HG03571 (cell line): ENCODE data around the gene LYRM7.
"Not testable (repeated sequence)": the region's sequence is repeated elsewhere in the genome, so short reads cannot be mapped to it uniquely, and the experiment has no call there.

ENCODE experiments used
- ATAC-seq: cut with Tn5 transposase; IDR thresholded peaks from one replicate; pipeline ENCODE4 v1.9.1; 2021; ENCODE audit not compliant: unreplicated experiment

LYRM7 gene

DNA sequence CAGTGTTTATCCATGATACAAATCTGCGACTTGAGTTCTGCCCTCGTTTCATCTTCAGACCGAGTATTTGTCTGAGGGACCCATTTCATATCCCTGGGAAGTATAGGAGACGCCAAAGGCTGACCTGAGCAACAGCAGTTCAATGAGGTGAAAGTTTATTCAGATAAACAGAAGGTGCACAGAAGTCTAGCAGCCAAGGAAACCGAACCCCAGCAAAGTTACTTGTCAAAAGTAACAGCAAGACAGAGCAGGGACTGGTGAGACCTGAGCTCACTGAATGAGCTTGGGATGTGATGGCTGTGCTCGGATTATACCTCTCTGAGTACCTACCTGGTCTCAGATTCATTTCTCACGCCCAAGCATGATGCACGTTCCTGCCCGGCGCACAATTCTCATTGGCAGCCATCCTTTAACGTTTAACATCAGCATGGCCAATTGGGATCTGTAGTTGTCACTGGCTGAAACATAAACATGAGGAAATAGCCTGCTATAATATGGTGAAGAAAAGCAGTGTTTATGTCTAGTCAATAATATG, 599 bp downstream of the LYRM7 start:
- ATAC-seq, result no peak

DNA sequence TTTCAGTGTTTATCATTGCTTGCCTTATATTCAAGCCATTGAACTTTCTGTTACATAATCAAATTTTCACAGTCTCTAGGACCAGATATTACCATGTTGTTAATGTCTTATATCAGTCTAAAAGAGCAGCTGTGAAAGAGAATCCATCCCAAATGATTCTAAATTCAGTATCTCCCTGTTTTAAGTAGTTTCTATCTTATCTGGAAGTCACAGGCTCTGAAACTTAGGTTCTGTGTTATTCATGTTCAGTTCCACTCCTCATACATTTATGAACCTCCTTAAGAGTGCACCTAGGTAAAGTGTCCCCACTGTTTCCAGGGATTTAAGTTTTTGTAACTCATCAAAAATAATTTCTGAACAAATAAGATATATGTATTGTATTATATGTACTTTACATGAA, 9.7 kb downstream of the LYRM7 start:
- no peak for ATAC-seq

DNA sequence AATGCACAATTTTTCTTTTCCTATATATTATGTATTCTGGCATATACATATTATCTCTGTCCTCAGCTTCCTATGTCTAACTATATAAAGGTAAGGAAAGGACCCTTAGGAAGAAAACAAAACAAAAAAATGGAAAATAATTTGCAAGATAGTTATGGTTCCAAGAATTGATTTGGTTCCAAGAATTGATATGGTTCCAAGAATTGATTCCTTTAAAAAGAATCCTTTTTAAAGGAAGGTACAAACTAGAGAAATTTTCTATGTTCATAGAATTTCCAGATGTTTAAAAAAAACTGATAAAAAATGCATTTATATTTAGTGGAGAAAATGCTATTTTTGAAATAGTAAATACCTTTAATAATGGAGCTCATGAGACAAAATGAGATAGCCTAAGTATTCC, 12.1 kb downstream of the LYRM7 start:
- ATAC-seq, result no peak

DNA sequence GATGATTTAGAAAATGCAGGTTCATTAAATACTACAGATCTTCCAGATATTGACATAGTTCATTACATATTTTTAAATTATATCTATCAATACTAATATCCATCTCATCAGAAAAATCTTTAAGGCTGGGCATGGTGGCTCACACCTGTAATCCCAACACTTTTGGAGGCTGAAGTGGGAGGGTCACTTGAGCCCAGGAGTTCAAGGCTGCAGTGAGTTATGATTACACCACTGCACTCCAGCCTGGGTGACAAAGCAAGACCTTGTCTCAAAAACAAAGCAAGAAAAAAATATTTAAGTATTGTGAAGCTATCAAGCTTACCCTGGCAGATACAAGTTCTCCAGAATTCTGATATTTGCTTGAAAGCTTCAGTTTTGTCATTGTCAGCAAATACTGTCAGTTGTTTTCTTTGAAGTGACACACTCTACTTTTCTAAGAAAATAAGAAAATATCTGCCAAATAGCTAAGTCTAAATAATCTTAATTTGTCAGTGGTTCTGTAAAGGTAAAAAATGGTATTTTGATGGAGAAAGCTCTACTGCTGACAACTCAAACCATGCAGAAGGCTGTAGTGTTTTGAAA, 14.9 kb downstream of the LYRM7 start:
- no peak for ATAC-seq

DNA sequence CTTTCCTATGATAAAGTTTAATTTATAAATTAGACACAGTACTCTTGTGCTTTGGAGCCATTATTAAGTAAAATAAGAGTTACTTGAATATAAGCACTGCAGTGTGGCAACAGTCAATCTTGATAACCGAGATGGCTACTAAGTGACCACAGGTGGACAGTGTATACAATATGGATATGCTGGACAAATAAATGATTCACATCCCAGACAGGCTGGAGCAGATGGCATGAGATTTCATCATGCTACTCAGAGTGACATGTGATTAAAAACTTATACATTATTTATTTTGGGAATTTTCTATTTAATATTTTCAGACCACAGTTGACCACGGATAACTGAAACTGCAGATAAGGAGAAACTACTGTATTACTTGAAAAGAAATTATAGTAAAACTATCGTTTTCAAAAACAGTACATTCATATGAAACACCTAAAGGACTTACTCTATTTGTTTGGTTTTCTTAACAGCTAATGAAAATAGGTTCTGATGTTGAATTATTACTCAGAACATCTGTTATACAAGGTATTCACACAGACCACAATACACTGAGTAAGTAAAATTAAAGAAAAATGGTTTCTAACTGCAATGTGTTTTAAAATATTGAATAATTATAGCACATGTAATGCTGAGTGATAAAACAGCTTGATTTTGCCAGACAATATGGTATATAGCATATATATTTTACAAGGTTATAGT, 16.0 kb downstream of the LYRM7 start:
- ATAC-seq, result no peak

DNA sequence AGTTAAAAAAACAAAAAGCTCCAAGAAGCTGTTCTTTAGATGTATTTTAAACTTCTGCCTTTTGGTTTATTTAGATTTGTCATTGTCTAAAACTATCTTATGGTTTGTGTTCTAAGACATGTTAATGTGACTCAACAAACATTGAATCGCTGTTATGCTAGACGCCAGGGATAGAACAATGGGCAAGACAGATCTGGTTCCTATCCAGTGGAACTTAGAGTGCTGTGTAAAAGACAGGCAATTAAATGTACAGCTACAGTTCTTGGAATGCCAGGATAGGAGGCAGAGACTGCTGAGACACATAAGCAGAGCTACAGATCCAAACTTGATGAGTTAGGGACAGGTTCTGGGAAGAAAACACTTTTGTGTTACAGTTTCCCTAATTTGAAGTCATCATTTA, 22.4 kb downstream of the LYRM7 start:
- ATAC-seq, result no peak

DNA sequence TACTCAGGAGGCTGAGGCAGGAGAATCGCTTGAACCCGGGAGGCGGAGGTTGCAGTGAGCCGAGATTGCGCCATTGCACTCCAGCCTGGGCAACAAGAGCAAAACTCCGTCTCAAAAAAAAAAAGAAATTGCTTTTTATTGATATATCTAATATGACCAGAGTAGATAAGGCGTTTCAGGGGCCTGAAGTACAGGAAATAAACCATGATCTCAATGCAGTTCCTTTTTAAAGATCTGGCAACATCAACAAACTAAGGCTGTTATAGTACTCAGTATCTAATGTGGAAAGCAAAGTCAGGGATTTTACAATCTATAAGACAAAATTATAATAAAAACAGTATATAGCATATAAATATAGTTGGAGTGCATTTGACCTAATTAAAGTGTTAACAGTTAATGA, 23.2 kb downstream of the LYRM7 start:
- ATAC-seq, result not testable (repeated sequence)

DNA sequence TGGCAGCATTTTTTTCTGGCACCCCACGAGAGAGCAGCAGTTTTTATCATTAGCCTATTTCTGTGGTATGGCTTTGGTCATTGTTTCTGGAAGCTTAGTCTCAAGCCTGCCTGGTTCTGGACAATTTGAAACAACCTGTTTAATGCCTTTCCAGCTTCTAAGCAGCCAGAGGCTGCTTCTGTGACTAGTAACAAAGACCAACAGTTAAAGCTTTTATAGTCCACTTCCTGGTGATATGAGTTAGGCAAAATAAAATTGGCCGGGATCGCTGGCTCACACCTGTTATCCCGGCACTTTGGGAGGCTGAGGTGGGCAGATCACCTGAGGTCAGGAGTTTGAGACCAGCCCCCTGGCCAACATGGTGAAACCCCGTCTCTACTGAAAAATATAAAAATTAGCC, 24.0 kb downstream of the LYRM7 start:
- no peak for ATAC-seq

DNA sequence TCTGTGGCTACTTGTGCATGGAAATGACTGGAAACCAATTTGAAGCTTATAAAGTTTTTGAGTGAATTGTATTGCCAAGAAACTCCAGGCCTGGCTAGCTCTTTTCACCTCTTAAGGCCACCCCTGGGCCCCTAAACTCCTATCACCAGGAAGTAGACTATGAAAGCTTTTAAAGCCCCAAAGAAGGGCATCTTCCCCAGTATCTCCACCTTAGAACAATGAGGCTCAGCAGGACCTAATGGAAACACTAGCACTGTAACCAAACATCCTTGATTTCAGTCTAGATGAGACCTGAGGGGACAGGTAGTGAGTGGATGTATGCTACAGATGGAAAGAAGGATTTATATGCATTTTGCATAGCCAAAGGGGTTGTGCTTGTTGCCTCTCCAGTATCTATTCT, 25.0 kb downstream of the LYRM7 start:
- ATAC-seq, result no peak

DNA sequence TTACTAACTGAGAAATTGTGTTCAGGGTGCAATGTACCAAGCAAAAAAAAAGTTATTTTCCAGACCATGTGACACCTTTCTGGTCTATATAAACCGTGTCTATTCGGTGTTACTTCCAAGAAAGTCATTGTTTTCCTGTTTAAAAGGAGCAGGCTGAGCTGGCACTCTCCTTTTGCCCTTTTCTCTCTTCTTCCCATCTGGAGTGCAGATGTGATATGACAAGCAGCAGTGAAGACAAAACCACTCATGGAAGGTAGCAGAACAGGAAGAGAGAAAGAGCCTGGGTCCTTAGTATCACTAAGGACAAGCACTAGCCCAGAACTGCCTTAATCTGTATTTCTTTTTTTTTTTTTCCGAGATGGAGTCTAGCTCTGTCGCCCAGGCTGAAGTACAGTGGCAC, 25.6 kb downstream of the LYRM7 start:
- ATAC-seq, result no peak

DNA sequence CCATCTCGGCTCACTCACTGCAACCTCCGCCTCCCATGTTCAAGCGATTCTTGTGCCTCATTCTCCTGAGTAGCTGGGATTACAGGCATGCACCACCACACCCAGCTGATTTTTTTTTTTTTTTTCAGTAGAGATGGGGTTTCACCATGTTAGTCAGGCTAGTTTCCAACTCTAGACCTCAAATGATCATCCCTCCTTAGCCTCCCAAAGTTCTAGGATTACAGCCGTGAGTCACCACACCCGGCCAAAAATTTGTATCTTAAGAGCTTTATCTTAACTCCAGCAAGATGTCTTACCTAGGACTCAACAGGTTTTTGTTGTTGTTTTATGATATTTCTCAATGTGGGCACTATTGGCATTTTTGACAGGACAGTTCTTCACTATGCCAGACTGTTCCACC, 27.9 kb downstream of the LYRM7 start:
- ATAC-seq, result no peak

DNA sequence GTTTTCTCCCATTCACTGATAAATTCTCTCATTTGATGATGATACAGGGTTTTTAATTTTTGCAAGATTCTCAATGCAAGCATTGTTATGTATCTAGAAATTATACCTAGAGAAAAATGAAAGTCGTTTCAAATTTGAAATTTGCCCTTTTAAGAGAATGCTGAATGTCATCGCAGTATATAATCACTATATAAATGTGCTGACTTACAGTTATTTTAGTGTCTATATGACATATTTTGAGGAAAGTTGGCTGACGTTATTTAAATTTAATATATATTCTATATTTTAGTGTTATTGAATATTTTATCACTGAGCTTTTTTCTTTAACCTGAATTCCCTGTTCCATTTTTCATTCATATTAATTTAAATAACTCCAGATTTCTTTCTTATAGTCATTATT, 29.8 kb downstream of the LYRM7 start:
- no peak for ATAC-seq

DNA sequence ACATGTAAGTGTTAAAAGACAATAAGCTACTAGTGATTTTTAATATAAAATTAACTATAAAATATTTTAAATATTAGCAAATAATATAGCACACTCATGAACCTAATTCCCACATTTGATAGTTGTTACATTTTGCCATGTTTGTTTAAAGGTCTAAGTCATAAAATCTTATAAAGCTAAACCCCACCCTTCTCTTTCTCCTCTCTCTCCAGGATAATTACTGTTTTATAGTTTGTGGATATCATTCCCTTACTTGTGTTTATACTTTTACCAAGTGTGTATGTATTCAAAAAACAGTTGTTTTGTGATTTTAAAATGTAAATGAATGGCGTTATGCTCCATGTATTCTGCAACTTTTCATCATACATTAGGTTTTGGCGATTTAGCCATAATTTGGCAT, 34.2 kb downstream of the LYRM7 start:
- no peak for ATAC-seq

DNA sequence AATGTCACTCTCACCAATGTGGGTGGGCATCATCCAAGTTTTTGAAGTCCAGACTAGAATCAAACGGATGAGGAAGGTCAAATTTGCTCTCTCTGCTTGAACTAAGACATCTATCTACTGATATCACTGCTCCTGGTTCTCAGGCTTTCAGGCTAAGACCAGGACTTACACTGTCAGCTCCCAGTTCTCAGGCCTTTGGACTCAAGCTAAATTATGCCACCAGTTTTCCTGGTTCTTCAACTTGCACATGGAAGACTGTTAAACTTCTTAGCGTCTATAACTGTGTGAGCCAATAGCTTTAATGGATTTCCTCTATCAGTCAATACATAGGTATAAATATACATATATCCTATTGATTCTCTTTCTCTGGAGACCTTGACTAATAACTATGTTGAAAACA, 35.3 kb downstream of the LYRM7 start:
- no peak for ATAC-seq

DNA sequence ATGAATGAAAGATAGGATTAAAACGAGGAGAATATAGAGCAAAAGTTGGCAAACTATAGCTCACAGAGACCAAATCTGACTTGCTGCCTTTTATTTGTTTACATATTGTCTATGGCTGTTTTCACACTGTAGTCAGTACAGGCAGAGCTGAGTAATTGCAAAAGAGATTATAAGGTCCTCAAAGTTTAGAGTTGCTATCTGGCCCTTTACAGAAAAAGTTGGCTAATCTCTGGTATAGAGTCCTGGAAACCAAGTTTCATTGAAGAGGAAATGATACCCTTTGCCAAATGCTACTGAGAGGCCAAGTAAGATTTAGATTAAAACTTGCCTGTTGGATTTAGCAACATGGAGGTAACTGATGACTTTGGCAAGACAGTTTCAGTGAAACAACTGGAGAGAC, 36.0 kb downstream of the LYRM7 start:
- no peak for ATAC-seq

DNA sequence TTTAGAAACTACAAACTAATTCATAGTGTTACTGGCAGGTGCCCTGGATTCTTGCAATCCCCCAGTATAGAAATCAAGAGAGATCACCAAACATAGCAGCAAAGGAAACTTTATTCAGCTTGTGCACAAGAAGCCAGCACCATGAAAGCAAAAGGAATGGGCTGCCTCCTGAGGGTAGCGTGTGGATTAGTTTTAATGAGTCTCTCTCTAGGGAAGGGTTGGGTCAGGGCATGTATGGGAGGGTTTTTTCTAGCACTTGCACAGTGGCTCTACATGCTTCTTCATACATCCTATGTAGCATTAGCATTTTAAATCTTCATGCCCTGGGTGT, 38.4 kb downstream of the LYRM7 start:
- ATAC-seq, result no peak

DNA sequence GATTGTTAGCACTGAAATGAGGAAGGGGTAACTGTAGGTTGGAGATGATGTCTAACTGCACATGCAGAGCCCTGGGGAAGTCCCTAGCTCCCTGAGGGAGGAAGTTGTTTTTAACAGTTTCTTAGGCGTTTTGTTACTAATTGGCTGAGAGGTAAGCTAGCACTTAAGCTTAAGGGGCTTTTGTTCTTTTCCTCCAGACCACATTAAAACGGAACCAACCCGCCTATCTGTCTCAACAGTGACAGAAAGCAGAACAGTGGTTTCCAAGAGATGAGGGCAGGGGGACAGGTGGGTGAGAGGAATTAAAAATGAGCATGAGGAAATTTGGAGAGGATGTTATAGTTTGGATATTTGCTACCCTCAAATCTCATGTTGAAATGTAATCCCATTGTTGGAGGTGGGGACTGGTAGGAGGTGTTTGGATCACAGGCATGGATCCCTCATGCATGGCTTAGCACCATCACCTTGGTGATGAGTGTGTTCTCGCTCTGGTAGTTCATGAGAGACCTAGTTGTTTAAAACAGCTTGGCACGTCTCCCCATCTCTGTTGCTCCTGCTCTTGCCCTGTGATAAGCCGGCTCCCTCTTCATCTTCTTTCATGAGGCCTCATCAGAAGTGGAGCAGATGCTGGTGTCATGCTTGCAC, 38.9 kb downstream of the LYRM7 start:
- peak; percentile 89 for ATAC-seq

DNA sequence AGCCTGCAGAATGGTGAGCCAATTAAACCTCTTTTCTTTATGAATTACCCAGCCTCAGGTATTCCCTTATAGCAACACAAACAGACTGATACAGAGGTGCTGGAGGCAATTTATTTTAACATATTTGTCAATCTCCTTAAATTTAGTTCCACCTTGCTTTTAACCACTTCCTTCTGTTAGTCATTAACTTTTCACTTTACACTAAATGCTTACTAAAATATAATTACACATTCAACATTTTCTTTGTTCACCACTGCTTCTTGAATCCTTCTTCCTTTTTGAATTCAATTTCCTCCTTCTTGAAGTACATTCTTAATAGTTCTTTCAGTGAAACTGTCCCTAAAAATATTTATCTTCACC, 39.4 kb downstream of the LYRM7 start:
- peak; percentile 4 for ATAC-seq

DNA sequence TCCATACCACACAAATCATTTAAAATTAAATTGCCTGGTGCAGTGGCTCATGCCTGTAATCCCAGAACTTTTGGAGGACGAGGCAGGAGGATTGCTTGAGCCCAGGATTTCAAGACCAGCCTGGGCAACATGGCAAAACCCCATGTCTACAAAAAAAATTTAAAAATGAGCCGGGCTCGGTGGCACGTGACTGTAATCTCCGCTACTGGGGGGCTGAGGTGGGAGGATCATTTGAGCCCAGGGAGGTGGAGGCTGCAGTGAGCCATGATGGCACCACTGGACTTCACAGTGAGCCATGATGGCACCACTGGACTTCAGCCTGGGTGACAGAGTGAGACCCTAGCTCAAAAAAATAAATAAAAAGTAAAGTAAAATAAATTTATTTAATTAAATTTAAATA, 40.9 kb downstream of the LYRM7 start:
- no peak for ATAC-seq

DNA sequence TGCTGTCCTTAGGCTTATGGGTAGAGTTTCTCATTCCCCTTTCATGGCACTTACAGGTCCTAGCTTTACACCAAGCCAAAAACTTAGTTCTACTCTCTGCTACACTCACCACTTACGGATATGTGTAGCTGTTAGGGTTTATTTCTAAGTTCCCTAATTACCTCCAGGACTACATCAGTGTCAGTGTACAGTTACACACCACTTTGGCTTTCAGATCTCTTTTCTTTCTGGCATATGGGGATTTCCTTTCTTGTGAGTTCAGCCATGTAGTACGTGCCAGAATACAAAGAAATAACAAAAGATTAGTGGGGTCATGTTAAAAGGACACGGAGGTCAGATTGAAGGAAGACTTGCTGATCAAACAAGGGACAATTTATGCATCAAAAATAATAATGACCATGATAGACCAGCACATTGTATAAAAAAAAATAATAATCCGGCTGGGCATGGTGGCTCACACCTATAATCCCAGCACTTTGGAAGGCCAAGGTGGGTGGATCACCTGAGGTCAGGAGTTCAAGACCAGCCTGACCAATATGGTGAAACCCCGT, 41.8 kb downstream of the LYRM7 start:
- peak; percentile 28 for ATAC-seq

DNA sequence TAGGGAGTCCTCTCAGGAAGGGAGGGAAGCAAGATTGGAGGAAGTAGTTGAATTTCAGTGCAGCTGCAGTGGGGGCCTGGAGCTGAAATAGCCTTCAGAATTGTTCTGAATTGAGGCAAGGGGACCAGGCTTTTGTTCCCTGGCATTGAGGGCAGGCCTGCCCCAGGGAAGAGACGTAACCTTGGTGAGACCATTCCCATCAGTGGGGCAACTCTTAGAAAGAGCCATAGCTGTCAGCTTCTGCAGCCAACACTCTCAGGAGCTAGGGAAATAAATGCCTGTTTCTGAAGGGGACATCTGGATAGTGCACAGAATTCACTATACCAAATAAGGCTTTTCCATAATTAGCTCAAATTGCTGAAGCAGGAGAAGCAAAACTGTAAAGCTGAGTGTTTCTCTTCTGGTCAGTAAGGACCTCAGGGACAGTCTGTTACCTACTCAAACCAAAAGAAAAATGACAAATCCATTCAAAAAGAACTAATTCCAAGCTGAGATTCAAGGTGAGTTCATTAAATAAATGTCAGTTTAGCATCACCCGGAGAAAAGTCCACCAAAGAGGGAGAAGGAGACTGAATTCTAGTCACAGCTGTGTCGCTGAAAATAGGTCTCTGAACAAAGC, 44.0 kb downstream of the LYRM7 start:
- ATAC-seq, result no peak

DNA sequence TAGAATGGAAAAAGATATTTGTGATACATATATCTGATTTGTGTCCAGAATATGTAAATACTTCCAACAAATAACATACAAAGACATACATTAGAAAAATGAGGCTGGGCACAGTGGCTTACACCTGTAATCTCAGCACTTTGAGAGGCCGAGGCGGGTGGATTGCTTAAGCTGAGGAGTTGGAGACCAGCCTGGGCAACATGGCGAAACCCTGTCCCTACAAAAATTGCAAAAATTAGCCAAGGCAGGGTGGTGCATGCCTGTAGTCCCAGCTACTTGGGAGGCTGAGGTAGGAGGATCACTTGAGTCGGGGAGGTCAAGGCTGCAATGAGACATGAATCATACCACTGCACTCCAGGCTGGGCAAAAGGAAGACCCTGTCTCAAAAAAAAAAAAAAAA, 47.0 kb downstream of the LYRM7 start:
- no peak for ATAC-seq
